Hepatocyte (in vitro differentiated cells): ENCODE results near the gene SLC10A2.

Experiments
- CTCF ChIP-seq: fragments of 200-600 bp; sonication (generic); IDR thresholded peaks from 2 replicates; pipeline ENCODE4 v1.5.1; 2016; ENCODE audit warnings: antibody characterized with exemption, mild to moderate bottlenecking; ENCODE audit not compliant: poor library complexity
- EZH2 ChIP-seq: fragments of 200-600 bp; sonication (generic); IDR thresholded peaks from 2 replicates; pipeline ENCODE4 v1.6.1; 2016; ENCODE audit warnings: antibody characterized with exemption, mild to moderate bottlenecking, borderline replicate concordance
- EZH2phosphoT487 ChIP-seq: fragments of 200-600 bp; sonication (generic); IDR thresholded peaks from one replicate; pipeline ENCODE4 v1.6.1; 2018; ENCODE audit warnings: antibody characterized with exemption, mild to moderate bottlenecking, low read depth, moderate library complexity; ENCODE audit not compliant: unreplicated experiment, severe bottlenecking

DNA sequence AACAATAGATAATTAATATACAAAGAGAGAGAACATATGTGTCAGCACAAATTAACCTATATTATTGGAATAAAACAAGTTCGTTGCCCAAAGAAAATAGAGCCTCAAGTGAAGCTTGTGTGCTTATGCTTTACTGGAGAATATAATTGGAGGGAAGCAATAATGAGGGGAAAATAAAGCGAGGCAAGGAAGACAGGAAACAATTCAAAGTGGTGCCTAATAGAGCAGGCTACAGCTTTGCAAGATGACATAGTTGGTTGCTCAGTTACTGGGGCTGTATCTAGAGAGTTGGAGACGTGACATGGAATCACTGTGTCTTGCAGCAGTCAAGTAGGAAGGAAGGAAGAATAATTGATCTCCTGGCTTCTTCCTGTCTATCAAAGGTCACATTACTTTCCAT is 21.1 kb upstream of the SLC10A2 start:
- no peak for TF ChIP-seq CTCF
- no peak for TF ChIP-seq EZH2phosphoT487
- TF ChIP-seq EZH2: no peak
